OCI-LY3 (cell line): ENCODE measurements around the gene PTPN11.

Experiments used
- H2AFZ ChIP-seq: fragments of 200-600, 300-600 bp; shearing (Covaris generic); 2 replicates; pipeline ENCODE4 v1.6.0; 2014; ENCODE audit warnings: antibody characterized with exemption, low read depth, low read length
- H3K27ac ChIP-seq: fragments of 200-600, 300-600 bp; sonication (generic); 2 replicates; pipeline ENCODE4 v1.5.1; 2014; ENCODE audit warnings: mild to moderate bottlenecking, low read length, moderate library complexity, mixed read lengths
- H3K27me3 ChIP-seq: fragments of 200-600, 300-600 bp; sonication (generic); 2 replicates; pipeline ENCODE4 v1.6.1; 2014; ENCODE audit warnings: low read depth, low read length, mixed read lengths
- H3K36me3 ChIP-seq: fragments of 200-600, 300-600 bp; sonication (generic); replicated peaks from 2 replicates; pipeline ENCODE3; 2014; ENCODE audit warnings: low read depth, low read length, mixed read lengths
- H3K4me1 ChIP-seq: fragments of 300-600, 200-600 bp; sonication (generic); 2 replicates; pipeline ENCODE4 v1.6.1; 2014; ENCODE audit warnings: low read length, mixed read lengths
- H3K4me2 ChIP-seq: fragments of 200-600, 300-600 bp; sonication (generic); 2 replicates; pipeline ENCODE4 v1.6.1; 2014; ENCODE audit warnings: low read length, mixed read lengths
- H3K4me3 ChIP-seq: fragments of 300-600, 200-600 bp; sonication (generic); 2 replicates; pipeline ENCODE4 v1.5.1; 2014; ENCODE audit warnings: antibody characterized with exemption, mild to moderate bottlenecking, low read length, moderate library complexity
- H3K79me2 ChIP-seq: fragments of 300-600, 200-600 bp; shearing (Covaris generic); 2 replicates; pipeline ENCODE4 v1.6.1; 2014; ENCODE audit warnings: mild to moderate bottlenecking, low read length, mixed read lengths
- H3K9ac ChIP-seq: fragments of 300-600, 200-600 bp; shearing (Covaris generic); 2 replicates; pipeline ENCODE4 v1.6.0; 2014; ENCODE audit warnings: mild to moderate bottlenecking, low read length, moderate library complexity
- H3K9me3 ChIP-seq: fragments of 200-600, 300-600 bp; shearing (Covaris generic); 2 replicates; pipeline ENCODE4 v1.6.1; 2014; ENCODE audit warnings: low read length, mixed read lengths; ENCODE audit not compliant: insufficient read depth
- H4K20me1 ChIP-seq: fragments of 200-600, 300-600 bp; sonication (generic); 2 replicates; pipeline ENCODE4 v1.6.1; 2016; ENCODE audit warnings: low read length, mixed read lengths; ENCODE audit not compliant: insufficient read depth
- CTCF ChIP-seq: fragments of 200-600, 300-600 bp; sonication (generic); IDR thresholded peaks from 2 replicates; pipeline ENCODE4 v1.5.1; 2014; ENCODE audit warnings: antibody characterized with exemption, low read length, low read depth
- EZH2phosphoT487 ChIP-seq: fragments of 200-600 bp; shearing (Covaris generic); IDR thresholded peaks from 2 replicates; pipeline ENCODE4 v1.6.1; 2018; ENCODE audit warnings: antibody characterized with exemption, mixed run types, low read depth

Gene PTPN11

GRCh38 chr12:112482733-112483132 is 64.0 kb downstream of the PTPN11 start:
- Histone ChIP-seq H3K27me3 (no peaks in the 10 kb centered on the region), H3K27ac (no peak overlapping the region), H3K4me1 (no peaks in the 10 kb centered on the region), H2AFZ (no peak overlapping the region), H3K36me3 (peaks cover 42% of the 10 kb centered on the region), H3K79me2 (no peaks in the 10 kb centered on the region), H3K4me3 (no peak overlapping the region), H3K9me3 (no peaks in the 10 kb centered on the region), H4K20me1 (no peaks in the 10 kb centered on the region), H3K9ac (no peak overlapping the region), H3K4me2 (no peak overlapping the region)
- TF ChIP-seq EZH2phosphoT487 (no peak), CTCF (no peak)

- no peaks in the 10 kb centered on the region for H3K9me3 ChIP-seq
- no peak overlapping the region for H3K4me3 ChIP-seq
- H3K9ac ChIP-seq = no peak overlapping the region
- no peak overlapping the region for H2AFZ ChIP-seq
- no peak overlapping the region for H3K4me2 ChIP-seq
- no peaks in the 10 kb centered on the region for H3K27me3 ChIP-seq
- H3K27ac ChIP-seq = no peak overlapping the region
- H3K4me1 ChIP-seq = no peaks in the 10 kb centered on the region
- no peaks in the 10 kb centered on the region for H4K20me1 ChIP-seq
- TF ChIP-seq EZH2phosphoT487 = no peak
- no peak for TF ChIP-seq CTCF
- H3K79me2 ChIP-seq = no peaks in the 10 kb centered on the region
- H3K36me3 ChIP-seq = peaks cover 41% of the 10 kb centered on the region
These were observed 67.6 kb downstream of the PTPN11 start for GRCh38 chr12:112486361-112486760.

- no peak overlapping the region for H2AFZ ChIP-seq
- no peaks in the 10 kb centered on the region for H3K27me3 ChIP-seq
- no peak overlapping the region for H3K4me2 ChIP-seq
- H3K9ac ChIP-seq = no peak overlapping the region
- H3K27ac ChIP-seq = no peak overlapping the region
- H3K4me3 ChIP-seq = no peak overlapping the region
- no peaks in the 10 kb centered on the region for H3K79me2 ChIP-seq
- no peaks in the 10 kb centered on the region for H3K4me1 ChIP-seq
- H3K9me3 ChIP-seq = no peaks in the 10 kb centered on the region
- no peaks in the 10 kb centered on the region for H4K20me1 ChIP-seq
- TF ChIP-seq CTCF (no peak), EZH2phosphoT487 (no peak)
- peaks cover 36% of the 10 kb centered on the region for H3K36me3 ChIP-seq
These were observed 69.6 kb downstream of the PTPN11 start for GRCh38 chr12:112488257-112488876.

- H3K9me3 ChIP-seq = no peaks in the 10 kb centered on the region
- peaks cover 38% of the 10 kb centered on the region for H3K36me3 ChIP-seq
- TF ChIP-seq EZH2phosphoT487 (no peak), CTCF (no peak)
These were observed 70.7 kb downstream of the PTPN11 start for GRCh38 chr12:112489456-112489855.

More at GRCh38 chr12:112489456-112489855, 70.7 kb downstream of the PTPN11 start:
- Histone ChIP-seq H4K20me1 (no peaks in the 10 kb centered on the region), H3K4me2 (no peak overlapping the region), H2AFZ (no peak overlapping the region), H3K79me2 (no peaks in the 10 kb centered on the region), H3K9ac (no peak overlapping the region), H3K4me3 (no peak overlapping the region), H3K4me1 (no peaks in the 10 kb centered on the region), H3K27ac (no peak overlapping the region), H3K27me3 (no peaks in the 10 kb centered on the region)
